RWPE2 (cell line): ENCODE data around the gene PRDM16.

Experiments used
- ATAC-seq: fragments of 200-7000 bp; cut with Tn5 transposase; 3 replicates; pipeline ENCODE4 v1.9.1; 2021; ENCODE audit warnings: low read depth
- DNase-seq: peaks from one replicate; pipeline ENCODE4 v3.0.0-alpha.2; 2020; ENCODE audit warnings: low spot score
- H3K27ac ChIP-seq: fragments of 450-650 bp; 2 replicates; pipeline ENCODE4 v1.5.1; 2017; ENCODE audit warnings: mild to moderate bottlenecking; ENCODE audit not compliant: poor library complexity, severe bottlenecking
- H3K27me3 ChIP-seq: fragments of 250-450 bp; sonication (Bioruptor Pico); 2 replicates; pipeline ENCODE4 v1.5.1; 2021; ENCODE audit warnings: mild to moderate bottlenecking, moderate library complexity; ENCODE audit not compliant: insufficient read depth, poor library complexity, severe bottlenecking
- H3K36me3 ChIP-seq: fragments of 250-450 bp; sonication (Bioruptor Pico); 2 replicates; pipeline ENCODE4 v1.5.1; 2020; ENCODE audit warnings: low read depth, mild to moderate bottlenecking, moderate library complexity
- H3K4me1 ChIP-seq: fragments of 250-450 bp; sonication (Bioruptor Pico); 2 replicates; pipeline ENCODE4 v1.5.1; 2021; ENCODE audit warnings: mild to moderate bottlenecking, moderate library complexity; ENCODE audit not compliant: insufficient read depth, poor library complexity, severe bottlenecking
- H3K4me3 ChIP-seq: fragments of 250-450 bp; sonication (Bioruptor Pico); 2 replicates; pipeline ENCODE4 v1.5.1; 2021; ENCODE audit warnings: mild to moderate bottlenecking, moderate library complexity; ENCODE audit not compliant: severe bottlenecking
- H3K9me3 ChIP-seq: fragments of 250-450 bp; sonication (Bioruptor Pico); 2 replicates; pipeline ENCODE4 v1.5.1; 2021; ENCODE audit warnings: mild to moderate bottlenecking, moderate library complexity; ENCODE audit not compliant: severe bottlenecking
- CTCF ChIP-seq: fragments of 450-650 bp; IDR thresholded peaks from one replicate; pipeline ENCODE4 v1.5.1; 2017; ENCODE audit warnings: mild to moderate bottlenecking, moderate library complexity; ENCODE audit not compliant: poor library complexity, severe bottlenecking

The PRDM16 gene

GRCh38 chr1:3068564-3069431 lies at the start of gene PRDM16:
TSS of gene PRDM16 (plus strand) at chr1:3069203. CDS start at chr1:3069260, 57 bp downstream.
- Histone ChIP-seq H3K9me3 (no peaks in the 10 kb centered on the region), H3K4me3 (peak within 1 kb of the TSS; percentile 44), H3K27me3 (peaks cover 88% of the 10 kb centered on the region), H3K27ac (no peak within 1 kb of the TSS), H3K4me1 (no peaks in the 10 kb centered on the region), H3K36me3 (no peaks in the 10 kb centered on the region)
- ATAC-seq (peak; percentile 44), DNase-seq (peak; percentile 55)
- TF ChIP-seq CTCF = no peak

GRCh38 chr1:3019516-3020051 lies 49.4 kb upstream of the PRDM16 start:
- H3K36me3 ChIP-seq = no peaks in the 10 kb centered on the region
- no peak overlapping the region for H3K4me3 ChIP-seq
- no peaks in the 10 kb centered on the region for H3K4me1 ChIP-seq
- no peaks in the 10 kb centered on the region for H3K27me3 ChIP-seq
- peak; percentile 43 for DNase-seq
- ATAC-seq = no peak
- no peaks in the 10 kb centered on the region for H3K9me3 ChIP-seq
- no peak for TF ChIP-seq CTCF
- no peak overlapping the region for H3K27ac ChIP-seq

GRCh38 chr1:3020263-3020909 lies 48.6 kb upstream of the PRDM16 start:
- Histone ChIP-seq H3K4me1 (no peaks in the 10 kb centered on the region), H3K36me3 (no peaks in the 10 kb centered on the region), H3K27ac (no peak overlapping the region), H3K4me3 (no peak overlapping the region), H3K27me3 (no peaks in the 10 kb centered on the region), H3K9me3 (no peaks in the 10 kb centered on the region)
- no peak for ATAC-seq
- TF ChIP-seq CTCF = no peak
- no peak for DNase-seq

- no peaks in the 10 kb centered on the region for H3K27me3 ChIP-seq
- no peak within 1 kb of the TSS for H3K4me3 ChIP-seq
Observed at GRCh38 chr1:3021233-3021671, 47.8 kb upstream of the PRDM16 start, which contains the start of gene ACTRT2. TSS of gene ACTRT2 (plus strand) at chr1:3021467. CDS start at chr1:3021687, 220 bp downstream.

More at GRCh38 chr1:3021233-3021671, 47.8 kb upstream of the PRDM16 start, which contains the start of gene ACTRT2:
- Histone ChIP-seq H3K27ac (no peak within 1 kb of the TSS), H3K4me1 (no peaks in the 10 kb centered on the region), H3K36me3 (no peaks in the 10 kb centered on the region), H3K9me3 (no peaks in the 10 kb centered on the region)
- no peak for DNase-seq
- TF ChIP-seq CTCF = no peak
- no peak for ATAC-seq
